Activated T-cell treated with anti-CD3 and anti-CD28 coated beads, Interleukin-2, amount 50 U/mL, for 4 hours (primary cell): ENCODE measurements around the gene TESK1. TPM values are rescaled to one million over a fixed set of nuclear protein-coding genes. Genes with fewer than 3 reads are reported as not detected.
A peak's percentile ranks its signal among the peaks of the same experiment; 100 is the strongest.

ENCODE experiments used
- ATAC-seq, 2 donors: fragments of 200-7000 bp; cut with Tn5 transposase; one replicate each; pipeline ENCODE4 v1.10.0; 2021
- DNase-seq: peaks from one replicate; pipeline ENCODE4 v3.0.0-alpha.2; 2020
- H3K27me3 Mint-ChIP-seq: one replicate; pipeline ENCODE4 v1.8.0; 2021; ENCODE audit warnings: low read depth, mixed read lengths
- H3K36me3 Mint-ChIP-seq: one replicate; pipeline ENCODE4 v1.8.0; 2022; ENCODE audit warnings: mixed read lengths; ENCODE audit not compliant: insufficient read depth
- H3K4me1 Mint-ChIP-seq: one replicate; pipeline ENCODE4 v1.8.0; 2021; ENCODE audit warnings: low read depth, mixed read lengths
- H3K4me3 Mint-ChIP-seq: one replicate; pipeline ENCODE4 v1.8.0; 2021; ENCODE audit warnings: mild to moderate bottlenecking, moderate library complexity, mixed read lengths
- H3K9me3 Mint-ChIP-seq: one replicate; pipeline ENCODE4 v1.8.0; 2021; ENCODE audit warnings: mixed read lengths
- total RNA-seq, 3 donors: library from RNA; stranded (reverse); gene quantifications; one replicate each; pipeline ENCODE4 v1.2.1, GENCODE V29; 2021

Gene TESK1, protein sequence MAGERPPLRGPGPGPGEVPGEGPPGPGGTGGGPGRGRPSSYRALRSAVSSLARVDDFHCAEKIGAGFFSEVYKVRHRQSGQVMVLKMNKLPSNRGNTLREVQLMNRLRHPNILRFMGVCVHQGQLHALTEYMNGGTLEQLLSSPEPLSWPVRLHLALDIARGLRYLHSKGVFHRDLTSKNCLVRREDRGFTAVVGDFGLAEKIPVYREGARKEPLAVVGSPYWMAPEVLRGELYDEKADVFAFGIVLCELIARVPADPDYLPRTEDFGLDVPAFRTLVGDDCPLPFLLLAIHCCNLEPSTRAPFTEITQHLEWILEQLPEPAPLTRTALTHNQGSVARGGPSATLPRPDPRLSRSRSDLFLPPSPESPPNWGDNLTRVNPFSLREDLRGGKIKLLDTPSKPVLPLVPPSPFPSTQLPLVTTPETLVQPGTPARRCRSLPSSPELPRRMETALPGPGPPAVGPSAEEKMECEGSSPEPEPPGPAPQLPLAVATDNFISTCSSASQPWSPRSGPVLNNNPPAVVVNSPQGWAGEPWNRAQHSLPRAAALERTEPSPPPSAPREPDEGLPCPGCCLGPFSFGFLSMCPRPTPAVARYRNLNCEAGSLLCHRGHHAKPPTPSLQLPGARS
- 10 to 100 TPM; 42.0 to 57.1 (median 54.9) TPM for total RNA-seq

DNA sequence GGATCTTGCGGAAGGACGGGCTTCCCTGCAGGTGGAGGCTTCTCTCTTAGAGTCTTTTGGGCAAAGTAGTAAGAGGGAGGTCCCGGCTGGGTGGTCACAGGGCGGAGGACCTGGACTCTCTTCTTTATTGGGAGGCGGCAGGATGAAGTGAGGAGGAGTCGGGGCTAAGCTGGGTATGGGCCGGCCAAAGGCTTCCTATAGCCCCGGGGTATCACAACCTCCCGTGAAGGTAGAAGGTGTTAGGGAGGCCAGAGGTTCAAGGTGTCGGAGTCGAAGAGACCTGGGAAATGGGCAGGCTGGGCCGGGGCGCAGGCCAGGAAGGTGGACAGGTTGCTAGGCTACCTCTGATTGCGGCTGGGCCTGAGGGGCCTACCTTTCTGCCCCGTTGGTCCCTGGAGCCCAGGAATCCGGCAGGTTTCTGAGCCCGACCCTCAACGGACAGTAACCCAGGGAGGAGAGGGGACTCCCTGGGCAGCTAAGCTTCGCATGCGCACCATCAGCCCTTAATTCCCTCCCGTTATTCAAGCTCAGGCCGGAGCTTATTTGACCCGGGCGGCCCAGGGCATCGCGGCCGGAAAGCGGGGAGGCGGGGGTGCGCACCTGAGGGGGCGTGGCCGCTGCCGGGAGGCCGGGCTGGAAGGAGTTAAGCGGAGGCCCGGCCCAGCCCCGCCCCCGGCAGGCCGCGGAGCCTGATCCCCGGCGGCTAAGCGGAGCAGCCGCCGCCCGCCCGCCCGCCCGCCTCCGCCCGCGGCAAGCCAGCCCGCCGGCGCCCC lies at the start of gene TESK1:
TESK1 (plus strand) TSS at position 685 of the 773 bp plus-strand sequence. CDS start 358 bp downstream, outside the sequence.
- H3K9me3 Mint-ChIP-seq: no peaks in the 10 kb centered on the region
- peaks cover 10% of the 10 kb centered on the region for H3K36me3 Mint-ChIP-seq
- ATAC-seq (peak; percentile 53 to 54), DNase-seq (peak; percentile 77)
- H3K27me3 Mint-ChIP-seq: no peaks in the 10 kb centered on the region
- H3K4me3 Mint-ChIP-seq: peak within 1 kb of the TSS; percentile 96
- H3K4me1 Mint-ChIP-seq: peaks cover 36% of the 10 kb centered on the region

DNA sequence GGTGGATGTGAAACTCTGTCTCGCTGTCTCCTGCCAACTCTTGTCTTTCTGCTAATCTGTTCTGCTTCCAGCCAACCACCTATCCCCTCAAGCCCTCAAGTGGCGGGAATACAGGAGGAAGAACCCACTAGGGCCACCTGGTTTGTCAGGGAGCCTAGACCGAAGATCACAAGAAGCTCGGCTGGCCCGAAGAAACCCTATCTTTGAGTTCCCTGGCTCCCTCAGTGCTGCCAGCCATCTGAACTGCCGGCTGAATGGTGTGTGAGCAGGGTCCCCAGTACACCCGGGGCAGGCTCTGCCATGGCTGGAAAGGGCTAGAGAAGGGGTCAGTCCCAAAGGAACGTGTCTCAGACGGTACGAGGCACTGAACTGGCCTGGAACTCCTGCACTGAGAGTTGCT lies 49.2 kb upstream of the TESK1 start:
- no peak for ATAC-seq

DNA sequence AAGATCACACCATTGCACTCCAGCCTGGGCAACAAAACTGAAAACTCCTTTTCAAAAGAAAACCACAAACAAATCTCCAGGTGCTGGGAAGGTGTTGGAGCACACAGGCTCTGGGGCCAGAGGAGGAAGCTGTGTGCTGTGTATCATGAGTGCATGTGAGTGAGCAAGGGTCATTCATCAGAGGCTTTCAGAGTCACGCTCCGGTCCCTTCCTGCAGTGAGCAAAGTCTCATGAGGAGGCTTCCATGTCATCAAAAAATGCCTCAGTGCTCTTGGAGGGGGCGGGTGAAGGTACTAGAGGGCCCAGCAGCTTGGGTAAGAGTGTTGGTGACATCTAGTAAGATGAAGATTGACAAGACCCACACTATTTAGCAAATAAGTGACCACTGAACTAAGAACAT lies 48.3 kb upstream of the TESK1 start:
- no peaks in the 10 kb centered on the region for H3K27me3 Mint-ChIP-seq
- DNase-seq: no peak
- ATAC-seq: no peak
- no peaks in the 10 kb centered on the region for H3K4me1 Mint-ChIP-seq
- H3K36me3 Mint-ChIP-seq: no peaks in the 10 kb centered on the region
- H3K9me3 Mint-ChIP-seq: no peaks in the 10 kb centered on the region
- H3K4me3 Mint-ChIP-seq: no peak overlapping the region

More for the DNA sequence above, 49.2 kb upstream of the TESK1 start:
- Mint-ChIP-seq H3K9me3 (no peaks in the 10 kb centered on the region), H3K27me3 (no peaks in the 10 kb centered on the region), H3K36me3 (no peaks in the 10 kb centered on the region), H3K4me3 (no peak overlapping the region), H3K4me1 (no peaks in the 10 kb centered on the region)
- no peak for DNase-seq

DNA sequence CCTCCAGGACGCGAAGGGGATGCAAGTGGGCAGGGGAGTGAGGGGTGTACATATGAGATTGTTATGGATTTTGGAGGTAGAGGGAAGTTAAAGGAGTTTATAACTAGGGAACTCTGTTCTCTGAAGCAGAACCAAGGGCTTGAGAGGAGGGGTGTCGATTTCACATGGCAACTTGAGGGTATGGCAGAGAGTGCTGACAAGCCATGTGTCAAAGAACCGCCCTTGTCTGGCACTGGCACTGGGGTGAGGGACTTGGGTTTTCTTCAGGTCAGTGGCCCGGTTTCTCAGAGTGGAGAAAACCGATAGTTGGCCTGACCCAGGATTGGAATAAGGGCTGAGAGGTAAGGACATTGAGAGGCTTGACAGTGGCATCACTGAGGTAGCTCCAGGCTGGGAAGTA lies 47.7 kb upstream of the TESK1 start:
- ATAC-seq: no peak
- DNase-seq: no peak
- H3K9me3 Mint-ChIP-seq: no peaks in the 10 kb centered on the region
- no peaks in the 10 kb centered on the region for H3K4me1 Mint-ChIP-seq
- H3K27me3 Mint-ChIP-seq: no peaks in the 10 kb centered on the region
- H3K36me3 Mint-ChIP-seq: no peaks in the 10 kb centered on the region
- H3K4me3 Mint-ChIP-seq: no peak overlapping the region

DNA sequence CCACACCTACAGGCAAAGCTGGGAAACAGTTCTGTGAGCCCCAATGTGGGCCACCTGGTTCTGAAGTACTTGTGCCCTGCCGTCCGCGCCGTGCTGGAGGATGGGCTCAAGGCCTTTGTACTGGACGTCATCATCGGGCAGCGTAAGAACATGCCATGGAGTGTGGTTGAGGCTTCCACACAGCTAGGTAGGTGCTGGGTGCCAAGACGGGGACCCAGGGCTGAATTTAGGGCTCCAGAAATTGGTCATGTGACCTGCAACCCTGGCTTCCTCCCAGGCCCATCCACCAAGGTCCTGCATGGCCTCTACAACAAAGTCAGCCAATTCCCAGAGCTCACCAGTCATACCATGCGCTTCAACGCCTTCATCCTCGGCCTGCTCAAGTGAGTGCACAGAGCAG lies 46.9 kb upstream of the TESK1 start:
- DNase-seq (no peak), ATAC-seq (no peak)
- Mint-ChIP-seq H3K4me3 (no peak overlapping the region), H3K9me3 (no peaks in the 10 kb centered on the region), H3K36me3 (no peaks in the 10 kb centered on the region), H3K27me3 (no peaks in the 10 kb centered on the region), H3K4me1 (no peaks in the 10 kb centered on the region)

DNA sequence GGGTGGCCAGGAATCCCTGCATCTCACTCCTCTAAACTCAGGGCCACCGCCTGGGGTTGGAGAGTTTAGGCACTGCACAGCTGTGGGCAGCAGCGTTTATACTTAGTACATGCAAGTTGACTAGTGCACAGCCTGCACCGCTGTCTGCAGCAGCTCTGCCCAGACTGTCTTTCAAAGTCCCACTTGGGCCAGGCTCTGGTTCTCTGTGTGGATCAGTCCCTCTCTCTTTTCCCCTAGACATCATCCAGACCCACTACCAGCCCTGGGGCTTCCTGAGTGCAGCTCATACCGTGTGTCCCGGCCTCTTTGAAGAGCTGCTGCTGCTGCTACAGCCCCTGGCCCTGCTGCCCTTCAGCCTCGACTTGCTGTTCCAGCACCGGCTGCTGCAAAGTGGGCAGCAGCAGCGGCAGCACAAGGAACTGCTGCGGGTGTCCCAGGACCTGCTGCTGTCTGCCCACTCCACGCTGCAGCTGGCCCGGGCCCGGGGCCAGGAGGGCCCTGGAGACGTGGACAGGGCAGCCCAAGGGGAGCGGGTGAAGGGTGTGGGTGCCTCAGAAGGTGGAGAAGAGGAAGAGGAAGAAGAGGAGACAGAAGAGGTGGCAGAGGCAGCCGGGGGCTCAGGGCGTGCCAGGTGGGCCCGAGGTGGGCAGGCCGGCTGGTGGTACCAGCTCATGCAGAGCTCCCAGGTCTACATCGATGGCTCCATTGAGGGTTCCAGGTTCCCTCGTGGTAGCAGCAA lies 45.1 kb upstream of the TESK1 start:
- Mint-ChIP-seq H3K27me3 (no peaks in the 10 kb centered on the region), H3K36me3 (no peaks in the 10 kb centered on the region), H3K9me3 (no peaks in the 10 kb centered on the region), H3K4me3 (no peak overlapping the region), H3K4me1 (no peaks in the 10 kb centered on the region)
- DNase-seq: no peak
- ATAC-seq: no peak

DNA sequence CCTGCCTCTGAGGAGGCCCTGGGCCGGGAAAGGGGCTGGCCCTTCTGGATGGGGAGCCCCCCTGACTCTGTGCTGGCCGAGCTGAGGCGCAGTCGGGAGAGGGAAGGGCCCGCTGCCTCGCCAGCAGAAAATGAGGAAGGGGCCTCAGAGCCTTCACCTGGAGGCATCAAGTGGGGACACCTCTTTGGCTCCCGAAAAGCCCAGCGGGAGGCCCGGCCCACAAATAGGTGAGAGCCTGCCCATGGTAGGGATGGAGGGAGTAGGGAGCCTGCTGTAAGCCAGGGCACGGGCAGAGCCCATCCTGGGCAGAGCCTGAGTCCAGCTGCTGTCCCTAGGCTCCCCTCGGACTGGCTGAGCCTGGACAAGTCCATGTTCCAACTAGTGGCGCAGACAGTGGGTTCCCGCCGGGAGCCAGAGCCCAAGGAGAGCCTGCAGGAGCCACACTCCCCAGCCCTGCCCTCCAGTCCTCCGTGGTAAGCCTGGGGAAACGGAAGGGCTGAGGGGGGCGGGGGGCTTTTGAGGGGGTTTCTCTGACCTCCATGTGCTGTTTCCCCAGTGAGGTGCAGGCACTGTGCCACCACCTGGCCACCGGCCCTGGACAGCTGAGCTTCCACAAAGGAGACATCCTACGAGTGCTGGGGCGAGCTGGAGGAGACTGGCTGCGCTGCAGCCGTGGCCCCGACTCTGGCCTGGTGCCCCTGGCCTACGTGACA lies 44.3 kb upstream of the TESK1 start:
- Mint-ChIP-seq H3K4me3 (no peak overlapping the region), H3K36me3 (no peaks in the 10 kb centered on the region), H3K9me3 (no peaks in the 10 kb centered on the region), H3K4me1 (no peaks in the 10 kb centered on the region), H3K27me3 (no peaks in the 10 kb centered on the region)
- DNase-seq (no peak), ATAC-seq (no peak)

DNA sequence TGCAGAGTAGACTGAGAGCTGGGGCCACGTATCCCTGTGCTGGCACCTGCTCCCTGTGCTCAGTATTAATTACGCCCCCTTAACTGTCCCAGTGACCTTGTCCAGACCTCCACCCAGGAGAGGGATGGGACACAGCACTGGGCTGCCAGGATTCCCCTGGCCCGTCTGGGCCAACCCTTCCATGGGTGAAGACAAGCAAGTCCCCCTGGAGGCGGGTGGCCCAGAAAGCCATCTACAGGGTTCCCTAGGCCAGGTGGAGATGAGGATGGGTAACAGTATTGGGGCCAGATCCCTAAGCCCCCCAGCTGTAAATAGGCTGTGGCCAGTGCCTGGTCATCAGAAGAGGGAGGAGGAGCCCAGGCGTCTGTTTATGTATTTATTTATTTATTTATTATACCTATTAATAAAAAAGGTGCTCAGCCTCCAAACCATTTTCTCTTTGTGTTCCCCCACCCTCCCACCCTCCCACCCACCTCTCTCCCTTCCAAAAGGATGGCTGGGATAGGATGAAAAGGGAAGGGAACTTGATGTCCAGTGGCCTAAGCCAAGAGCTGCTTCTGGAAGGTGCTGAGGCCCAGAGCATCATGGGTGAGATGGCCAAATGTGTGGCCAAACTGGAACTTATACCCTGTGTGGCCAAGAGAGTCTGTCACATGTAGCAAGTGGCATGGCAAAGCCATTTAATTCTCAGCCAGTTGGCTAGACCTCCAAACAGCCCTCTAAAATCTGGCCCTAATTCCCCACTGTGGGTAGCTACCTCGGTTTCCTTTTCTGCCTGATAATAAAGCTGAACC lies 43.4 kb upstream of the TESK1 start:
- Mint-ChIP-seq H3K36me3 (no peaks in the 10 kb centered on the region), H3K9me3 (no peaks in the 10 kb centered on the region), H3K27me3 (no peaks in the 10 kb centered on the region), H3K4me3 (no peak overlapping the region), H3K4me1 (no peaks in the 10 kb centered on the region)
- ATAC-seq: no peak
- DNase-seq: no peak

DNA sequence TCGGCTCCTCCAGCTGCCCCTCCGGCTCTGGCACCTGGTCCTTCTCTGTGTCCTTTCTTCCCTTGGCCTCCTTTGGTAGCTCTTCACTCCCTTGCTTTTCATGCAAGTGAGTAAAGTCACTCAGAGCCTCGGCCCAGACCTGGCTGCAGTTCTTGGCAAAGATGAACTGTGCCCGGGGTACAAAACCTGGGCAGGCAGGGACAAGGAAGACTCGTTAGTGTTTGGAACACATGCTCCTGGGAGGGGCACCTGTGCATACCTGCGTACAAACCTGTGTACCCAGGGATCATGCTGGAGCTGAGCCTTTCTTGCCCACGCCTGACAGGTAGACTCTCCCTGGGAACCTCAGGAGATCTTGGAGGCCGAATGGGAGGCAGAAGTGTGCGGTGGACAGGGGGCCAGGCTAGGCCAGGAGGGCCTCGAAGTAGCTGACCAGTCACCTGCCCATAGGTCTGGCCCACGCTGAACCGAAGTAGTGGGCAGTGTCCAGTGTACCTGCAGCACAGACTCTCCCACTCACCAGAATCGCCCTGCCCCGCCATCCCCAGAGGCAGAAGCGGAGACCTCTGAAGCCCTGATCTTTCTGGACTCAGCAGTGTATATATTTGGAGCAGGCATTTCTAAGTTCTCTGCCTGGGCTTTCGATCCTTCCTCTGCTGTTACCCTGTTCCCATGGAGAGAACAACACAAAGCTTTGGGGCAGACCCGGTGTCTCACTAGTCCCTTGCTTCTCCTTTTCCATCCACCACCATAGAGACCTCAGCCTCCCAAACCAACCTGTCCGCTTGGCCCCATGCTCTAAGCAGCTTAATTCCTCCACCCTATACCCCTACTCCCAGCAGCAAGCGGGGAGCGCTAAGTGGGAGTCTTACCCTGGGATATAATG lies 41.9 kb upstream of the TESK1 start:
- Mint-ChIP-seq H3K9me3 (no peaks in the 10 kb centered on the region), H3K36me3 (no peaks in the 10 kb centered on the region), H3K4me1 (no peaks in the 10 kb centered on the region), H3K27me3 (no peaks in the 10 kb centered on the region), H3K4me3 (no peak overlapping the region)
- no peak for ATAC-seq
- DNase-seq: no peak

DNA sequence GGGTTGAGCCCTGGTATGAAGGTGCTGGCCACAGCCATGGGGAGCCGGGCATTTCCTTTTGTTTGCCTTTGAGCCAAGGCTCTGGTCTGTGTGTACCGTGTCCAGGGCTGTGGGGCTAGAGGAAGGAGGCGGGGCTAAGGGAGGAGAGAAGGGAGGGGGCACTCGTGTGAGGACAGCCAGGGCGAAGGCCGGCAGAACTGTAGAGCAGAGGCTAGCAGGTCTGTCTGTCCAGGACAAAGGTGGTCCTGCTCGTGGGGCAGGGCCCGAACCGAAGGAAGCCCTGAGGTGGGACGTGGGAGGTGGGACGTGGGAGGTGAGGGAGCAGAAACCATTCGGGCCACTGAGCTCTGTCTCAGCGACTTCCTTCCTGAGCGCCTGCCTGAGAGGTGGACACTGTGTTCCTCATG lies 41.3 kb upstream of the TESK1 start:
- H3K4me3 Mint-ChIP-seq: no peak overlapping the region
- no peaks in the 10 kb centered on the region for H3K27me3 Mint-ChIP-seq
- no peaks in the 10 kb centered on the region for H3K36me3 Mint-ChIP-seq
- DNase-seq (no peak), ATAC-seq (no peak)
- no peaks in the 10 kb centered on the region for H3K4me1 Mint-ChIP-seq
- no peaks in the 10 kb centered on the region for H3K9me3 Mint-ChIP-seq

DNA sequence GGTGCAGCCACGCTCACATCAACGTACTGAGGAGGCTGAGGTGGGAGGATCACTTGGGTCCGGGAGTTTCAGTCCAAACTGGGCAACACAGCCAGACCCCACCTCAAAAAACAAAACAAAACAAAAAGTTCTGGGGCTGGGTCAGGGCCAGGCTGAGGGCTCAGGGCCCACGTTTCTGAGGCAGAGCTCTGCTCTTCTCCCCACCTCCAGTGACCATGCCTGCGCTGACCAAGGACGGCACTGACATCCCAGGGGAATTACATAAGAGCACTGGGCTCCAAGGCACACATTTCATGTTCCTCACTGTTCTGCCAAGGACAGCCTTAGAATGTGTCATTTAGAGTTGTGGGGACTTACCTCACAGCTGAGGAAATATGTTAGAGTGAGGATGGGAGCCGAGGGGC lies 40.4 kb upstream of the TESK1 start:
- DNase-seq (no peak), ATAC-seq (no peak)
- Mint-ChIP-seq H3K4me3 (no peak overlapping the region), H3K9me3 (no peaks in the 10 kb centered on the region), H3K27me3 (no peaks in the 10 kb centered on the region), H3K36me3 (no peaks in the 10 kb centered on the region), H3K4me1 (peaks cover 4% of the 10 kb centered on the region)

DNA sequence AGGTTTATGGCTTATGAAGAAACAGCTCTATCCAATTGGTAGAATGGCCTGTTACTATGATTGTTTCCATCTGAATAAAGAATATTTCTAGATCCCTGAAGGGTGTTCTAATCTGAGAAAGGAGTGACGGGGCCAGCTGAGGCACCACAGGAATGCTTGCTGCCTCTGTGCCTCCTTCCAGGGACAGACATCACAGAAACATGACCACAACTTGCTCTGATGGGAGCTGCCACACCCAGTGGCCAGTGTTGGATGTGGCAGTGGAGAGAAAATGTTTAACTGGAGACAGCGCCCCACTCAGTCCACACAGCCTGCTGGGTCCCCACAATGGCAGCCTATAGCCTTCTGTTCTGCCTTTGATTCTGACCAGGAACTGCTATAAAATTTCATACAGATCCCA lies 38.6 kb upstream of the TESK1 start:
- DNase-seq (no peak), ATAC-seq (no peak)
- H3K9me3 Mint-ChIP-seq: no peaks in the 10 kb centered on the region
- H3K4me3 Mint-ChIP-seq: no peak overlapping the region
- no peaks in the 10 kb centered on the region for H3K27me3 Mint-ChIP-seq
- H3K36me3 Mint-ChIP-seq: no peaks in the 10 kb centered on the region
- peaks cover 15% of the 10 kb centered on the region for H3K4me1 Mint-ChIP-seq
